Activated naive CD4-positive, alpha-beta T cell treated with Interleukin-2 at 50 U/mL for 16 hours (primary cell): ENCODE results near the gene TBC1D5.
"Not testable (repeated sequence)": the region's sequence is repeated elsewhere in the genome, so short reads cannot be mapped to it uniquely, and the experiment has no call there.

Experiments
- DNase-seq: peaks from one replicate; pipeline ENCODE4 v3.0.0-alpha.2; 2020

TBC1D5 gene

DNA sequence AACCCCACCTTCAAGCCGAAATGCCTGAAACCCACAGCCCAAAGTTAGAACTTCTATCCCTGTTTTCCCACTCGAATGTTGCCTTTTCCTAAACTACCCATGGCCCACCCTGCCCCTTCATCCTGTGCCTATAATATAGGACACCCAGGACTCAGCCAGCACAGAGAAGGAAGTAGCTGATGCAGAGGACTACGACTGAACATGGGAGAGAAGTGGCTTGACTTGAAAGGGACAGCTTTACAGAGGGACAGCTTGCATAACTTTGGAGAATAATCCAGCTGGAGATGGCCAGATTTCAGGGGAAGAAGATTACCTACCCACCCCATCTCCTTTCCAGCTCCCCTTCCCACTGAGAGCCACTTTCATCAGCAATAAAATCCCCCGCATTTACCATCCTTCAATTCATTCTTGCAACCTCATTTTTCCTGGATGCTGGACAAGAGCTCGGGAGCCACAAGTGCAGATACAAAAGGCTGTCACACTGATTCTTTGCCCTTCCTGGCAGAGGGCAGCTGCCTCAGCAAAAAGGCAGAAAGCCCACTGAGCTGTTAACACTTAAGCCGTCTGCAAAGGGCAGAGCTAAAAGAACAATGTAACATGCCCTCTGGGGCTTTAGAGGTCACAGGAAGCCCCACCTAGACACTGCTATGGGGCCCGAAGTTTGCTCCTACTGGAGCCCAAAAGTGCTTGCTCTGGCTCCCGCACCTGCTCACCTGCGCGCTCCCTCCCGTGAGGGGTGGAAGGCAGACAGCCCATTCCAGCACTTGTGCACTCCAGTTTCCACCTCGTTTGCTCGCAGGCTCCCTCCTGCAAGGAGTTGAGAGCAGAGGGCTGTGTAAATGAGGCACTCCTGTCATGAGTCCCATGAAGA is 224.0 kb downstream of the TBC1D5 start:
- DNase-seq: no peak

DNA sequence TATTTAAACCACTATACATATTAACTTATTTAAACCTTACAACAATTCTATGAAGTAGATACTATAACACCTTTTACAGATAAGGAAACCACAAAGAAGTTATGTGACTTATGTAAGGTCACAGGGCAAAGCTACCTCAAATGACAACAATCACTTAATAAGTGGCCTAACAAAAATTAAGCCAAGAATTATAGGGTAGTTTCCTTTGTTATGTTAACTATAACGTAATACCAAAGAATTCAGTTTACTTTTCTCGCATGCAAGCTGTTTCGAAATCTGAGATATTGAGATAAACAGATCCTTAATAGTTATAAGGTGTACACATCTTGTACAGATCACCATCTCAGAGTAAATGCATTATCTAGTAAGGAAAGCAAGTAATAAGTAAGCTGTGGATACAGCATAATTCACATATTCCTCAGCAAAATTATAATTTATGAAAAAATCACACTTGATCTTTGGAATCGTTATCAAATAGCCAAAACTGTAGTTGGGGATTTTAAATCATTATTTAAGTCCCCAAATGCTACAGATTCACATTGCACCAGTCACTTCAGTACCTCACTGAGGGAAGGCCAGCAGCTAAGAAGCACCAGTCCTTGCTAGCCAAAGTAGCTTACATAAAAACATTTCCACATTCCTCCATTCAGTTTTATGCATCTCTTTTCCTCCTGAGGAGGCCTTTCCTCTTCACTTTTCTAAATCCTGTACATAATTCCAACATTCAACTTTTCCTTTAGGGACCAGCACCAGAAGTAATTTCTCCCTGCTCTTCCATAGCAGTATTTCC is 226.8 kb downstream of the TBC1D5 start:
- DNase-seq: no peak

DNA sequence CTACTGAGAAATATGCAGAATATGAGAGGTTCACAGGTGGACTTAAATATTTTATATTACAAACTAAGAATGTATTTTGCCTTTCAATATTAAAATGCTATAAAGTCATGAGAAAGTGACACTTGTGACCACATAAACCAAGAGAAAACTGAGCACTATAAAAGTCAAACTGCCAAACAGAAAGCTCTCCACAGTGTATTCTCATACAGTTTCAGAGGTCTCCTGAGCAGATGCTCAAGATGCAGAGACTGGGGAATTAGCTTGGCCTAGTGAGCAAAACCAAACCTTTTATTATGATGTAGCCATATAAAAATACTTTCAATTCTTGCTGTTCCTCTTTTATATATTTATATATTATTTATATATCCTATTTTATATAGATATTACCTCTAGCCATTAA is 227.8 kb downstream of the TBC1D5 start:
- no peak for DNase-seq

DNA sequence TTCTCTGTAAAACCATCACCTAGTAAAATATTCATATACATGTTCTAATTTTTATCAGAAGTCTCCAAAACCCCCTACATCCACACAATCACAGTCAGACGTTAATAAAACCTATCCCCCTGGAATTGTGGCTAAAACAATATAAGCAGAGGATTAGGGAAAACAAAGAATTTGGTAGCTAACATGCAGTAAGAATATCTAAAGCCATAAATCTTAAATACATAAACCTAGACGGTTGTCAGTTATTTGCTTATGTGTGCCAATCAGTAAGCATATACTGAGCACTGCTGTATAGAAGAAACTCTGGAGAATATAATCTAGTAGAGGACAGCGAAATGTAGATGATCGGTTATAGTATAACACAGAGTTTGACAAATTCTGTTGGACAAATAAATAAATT is 232.2 kb downstream of the TBC1D5 start:
- no peak for DNase-seq

DNA sequence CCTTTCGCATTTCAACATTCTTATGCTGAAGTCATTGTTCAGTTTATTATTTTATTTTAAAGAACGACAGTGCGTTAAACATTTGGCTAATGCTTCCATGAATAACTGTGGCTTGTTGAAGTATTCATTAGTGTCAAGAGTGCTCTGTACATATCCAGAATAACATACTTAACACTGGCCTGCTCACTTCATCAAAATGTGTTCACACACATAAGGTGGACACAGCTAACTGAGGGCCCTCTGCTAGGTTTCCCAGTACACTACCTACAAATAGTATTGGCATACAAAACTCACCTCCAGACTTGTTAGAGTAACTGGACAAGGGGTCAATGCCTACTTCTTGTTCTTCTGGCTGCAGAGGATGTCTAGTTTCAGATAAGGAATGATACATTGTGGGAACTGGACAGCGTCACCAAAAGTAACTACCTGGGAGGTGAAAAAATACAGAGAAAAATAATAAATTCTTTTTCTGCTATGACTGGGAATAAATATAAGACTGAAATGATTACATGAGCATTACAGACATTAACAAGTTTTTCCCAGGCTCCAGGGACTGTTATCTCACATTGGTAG is 234.2 kb downstream of the TBC1D5 start:
- no peak for DNase-seq

DNA sequence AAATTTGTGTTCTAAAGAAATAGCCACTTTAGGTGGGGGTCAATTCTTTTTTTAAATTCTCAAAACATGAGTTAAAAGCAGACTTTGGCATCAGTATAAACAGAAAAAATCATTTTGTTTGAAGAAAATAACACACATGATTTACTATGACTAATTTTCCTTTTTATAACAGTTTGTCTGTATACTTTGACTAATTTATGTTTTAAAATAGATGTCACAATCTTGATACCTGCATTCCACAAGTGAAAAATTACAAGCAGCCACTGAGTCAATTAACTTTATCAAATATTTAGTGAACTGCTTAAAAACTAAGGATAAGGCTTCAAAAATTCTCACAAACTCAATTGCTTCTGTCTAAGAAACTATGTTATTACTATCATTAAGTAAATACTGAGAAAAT is 235.0 kb downstream of the TBC1D5 start:
- DNase-seq: no peak

DNA sequence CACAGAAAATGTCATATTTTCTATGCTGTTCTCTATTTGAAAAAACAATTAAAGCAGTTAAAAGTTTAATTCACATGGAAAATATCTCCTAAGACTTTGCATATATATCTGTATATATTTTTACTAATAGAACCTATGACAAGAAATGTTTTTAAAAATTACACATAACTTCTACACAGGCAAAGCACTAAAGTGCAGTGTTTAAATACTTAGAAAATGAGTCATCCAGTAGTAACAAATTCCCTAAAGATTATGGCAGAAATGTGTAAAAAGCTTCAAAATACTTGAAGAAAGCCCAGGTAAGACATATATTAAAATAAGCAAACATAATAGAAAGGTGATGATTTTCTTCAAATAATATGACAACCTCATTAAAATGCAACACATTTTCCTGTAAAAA is 236.6 kb downstream of the TBC1D5 start:
- no peak for DNase-seq

DNA sequence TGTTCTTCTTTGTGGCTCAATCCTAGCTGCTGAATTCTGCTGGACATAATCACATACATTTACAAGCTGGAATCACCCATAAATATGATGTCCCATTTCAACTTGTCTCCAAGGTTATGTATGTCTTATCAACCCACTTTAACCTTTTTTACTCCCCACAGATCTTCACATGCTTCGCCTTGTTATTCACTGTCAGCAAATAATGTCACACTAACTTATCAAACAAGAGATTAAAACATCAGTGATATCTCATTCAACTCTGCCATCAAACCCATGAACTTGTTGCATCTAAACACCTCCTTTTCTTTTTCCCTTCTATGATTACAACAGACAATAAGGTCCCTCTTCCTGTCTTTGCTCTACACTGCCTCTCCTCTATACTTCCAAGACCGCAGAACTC is 240.7 kb downstream of the TBC1D5 start:
- DNase-seq: no peak

DNA sequence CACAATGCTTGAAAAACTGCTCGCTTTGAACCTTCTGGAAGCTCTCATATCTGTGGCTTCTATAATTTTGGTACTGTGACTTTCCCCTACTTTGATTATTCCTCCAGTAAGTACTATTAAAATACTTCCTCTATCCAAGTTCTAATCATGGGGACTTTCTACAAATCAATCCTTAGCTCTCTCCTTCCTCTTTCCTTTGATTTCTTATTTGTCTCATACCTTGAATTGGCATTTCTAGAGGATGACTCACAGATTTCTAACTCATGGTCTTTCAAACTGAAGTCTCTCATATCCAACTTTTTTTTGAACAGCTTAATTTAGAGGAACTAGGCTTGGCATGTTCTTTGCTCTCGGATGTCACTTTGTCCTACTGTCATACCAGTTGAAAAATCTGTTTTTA is 241.8 kb downstream of the TBC1D5 start:
- DNase-seq: no peak

DNA sequence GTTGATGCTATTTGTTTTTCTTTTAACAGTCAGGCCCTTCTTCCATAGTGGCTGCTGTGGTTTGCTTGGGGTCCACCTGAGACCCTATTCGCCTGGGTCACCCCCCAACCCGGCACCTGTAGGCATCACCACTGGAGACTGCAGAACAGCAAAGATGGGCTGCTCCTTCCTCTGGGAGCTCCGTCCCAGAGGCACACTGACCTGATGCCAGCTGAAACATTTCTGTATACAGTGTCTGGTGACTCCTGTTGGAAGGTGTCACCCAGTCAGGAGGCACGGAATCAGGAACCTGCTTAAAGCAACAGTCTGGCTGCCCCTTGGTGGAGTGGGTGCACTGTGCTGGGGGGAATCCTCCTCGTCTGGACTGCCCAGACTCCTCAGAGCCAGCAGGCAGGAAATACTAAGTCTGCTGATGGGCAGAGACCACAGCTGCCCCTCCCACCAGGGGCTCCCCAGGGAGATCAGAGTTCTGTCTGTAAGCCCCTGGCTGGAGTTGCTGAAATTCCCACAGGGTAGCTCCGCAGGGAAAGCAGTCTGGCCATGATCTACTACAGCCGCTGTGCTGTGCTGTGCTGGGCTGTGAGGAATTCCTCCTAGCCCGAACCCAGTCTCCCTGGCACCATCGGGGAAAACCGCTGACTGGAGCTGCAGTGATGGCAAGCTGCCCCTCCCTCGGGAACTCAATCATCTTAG is 248.2 kb downstream of the TBC1D5 start:
- DNase-seq: no peak

DNA sequence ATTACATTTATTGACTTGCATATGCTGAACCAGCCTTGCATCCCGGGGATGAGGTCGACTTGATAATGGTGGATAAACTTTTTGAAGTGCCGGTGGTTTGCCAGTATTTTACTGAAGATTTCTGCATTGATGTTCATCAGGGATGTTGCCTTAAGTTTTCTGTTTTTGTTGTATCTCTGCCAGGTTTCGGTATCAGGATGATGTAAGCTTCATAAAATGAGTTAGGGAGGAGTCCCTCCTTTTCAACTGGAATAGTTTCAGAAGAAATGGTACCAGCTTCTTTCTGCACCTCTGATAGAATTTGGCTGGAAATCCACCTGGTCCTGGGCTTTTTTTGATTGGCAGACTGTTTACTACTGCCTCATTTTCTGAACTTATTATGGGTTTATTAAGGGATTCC is 250.8 kb downstream of the TBC1D5 start:
- no peak for DNase-seq

DNA sequence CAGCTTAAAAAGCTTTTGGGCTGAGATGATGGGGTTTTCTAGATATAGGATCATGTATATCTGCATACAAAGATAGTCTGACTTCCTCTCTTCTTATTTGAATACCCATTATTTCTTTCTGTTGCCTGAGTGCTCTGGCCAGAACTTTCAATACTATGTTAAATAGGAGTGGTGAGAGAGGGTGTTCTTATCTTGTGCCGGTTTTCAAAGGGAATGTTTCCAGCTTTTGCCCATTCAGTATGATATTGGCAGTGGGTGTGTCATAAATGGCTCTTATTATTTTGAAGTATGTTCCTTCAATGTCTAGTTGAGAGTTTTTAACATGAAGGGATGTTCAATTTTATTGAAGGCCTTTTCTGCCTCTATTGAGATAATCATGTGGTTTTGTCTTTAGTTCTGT is 251.2 kb downstream of the TBC1D5 start:
- not testable (repeated sequence) for DNase-seq

DNA sequence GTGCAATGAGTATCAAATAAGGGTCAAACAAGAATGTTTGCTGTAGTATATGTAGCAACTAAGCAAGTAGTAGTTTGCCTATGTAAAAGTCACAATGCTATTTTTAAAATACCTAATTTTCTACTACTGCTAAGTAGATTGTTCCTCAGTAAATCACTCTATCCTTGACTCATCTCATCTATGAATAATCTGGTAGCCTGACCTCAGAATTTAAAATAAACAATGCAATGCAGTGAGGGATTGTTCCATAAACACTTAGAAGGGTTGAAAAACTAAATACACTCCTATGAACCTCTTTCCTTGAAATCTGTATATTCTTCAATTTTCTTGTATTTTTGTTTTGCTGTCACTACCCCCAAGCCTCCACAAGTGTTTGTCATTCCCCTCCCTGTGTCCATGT is 253.3 kb downstream of the TBC1D5 start:
- no peak for DNase-seq

DNA sequence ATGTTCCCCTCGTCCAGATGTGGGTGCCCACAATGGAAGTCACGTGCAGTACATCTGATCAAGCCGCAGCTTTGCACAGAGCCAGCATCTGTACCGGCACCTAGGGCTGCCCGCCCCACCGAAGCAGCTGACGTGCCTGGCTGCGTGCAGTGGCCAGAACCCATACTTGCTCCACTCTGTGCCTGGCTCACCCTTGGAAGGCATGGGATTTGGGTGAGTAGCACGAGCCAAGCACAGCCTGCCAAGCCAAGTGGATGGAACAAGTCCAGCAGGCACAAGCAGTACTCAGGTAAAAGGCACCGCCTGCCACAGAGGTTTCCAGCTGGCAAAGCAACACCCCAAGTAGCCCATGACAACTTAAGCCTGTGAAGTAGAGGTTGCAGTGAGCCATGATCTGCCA is 261.3 kb downstream of the TBC1D5 start:
- DNase-seq: no peak

DNA sequence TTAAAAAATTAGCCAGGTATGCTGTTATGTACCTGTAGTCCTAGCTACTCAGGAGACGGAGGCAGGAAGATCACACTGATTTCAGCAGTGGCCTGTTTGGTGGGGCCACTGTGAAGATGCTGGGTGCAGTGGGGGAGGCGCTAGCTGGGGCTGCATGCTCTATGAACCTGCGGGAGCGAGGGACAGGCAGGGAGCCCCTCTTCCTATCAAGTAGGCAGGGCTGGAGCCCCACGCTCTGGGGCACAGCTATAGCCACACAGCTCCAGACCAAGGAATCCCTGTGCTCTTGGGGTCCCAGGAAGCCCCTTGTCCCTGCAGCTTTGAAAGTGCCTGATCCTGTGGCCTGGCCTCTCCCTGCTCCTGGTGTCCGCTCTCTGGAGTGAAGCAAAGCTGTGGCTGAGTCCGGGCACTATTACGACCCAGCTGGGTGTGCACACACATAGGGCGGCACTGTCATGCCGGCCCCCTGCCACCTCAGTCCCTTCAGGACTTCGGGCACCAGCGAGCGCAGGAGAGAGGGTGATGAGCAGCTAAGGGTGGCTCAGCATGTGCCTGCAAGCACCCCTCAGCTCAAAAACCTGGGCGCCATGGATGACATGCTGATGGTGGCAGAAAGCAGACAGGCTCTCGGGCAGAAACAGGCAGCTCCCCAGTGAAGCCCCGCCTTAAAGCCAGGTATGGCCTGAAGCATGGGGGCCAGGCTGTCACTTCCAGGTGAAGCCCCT is 262.6 kb downstream of the TBC1D5 start:
- DNase-seq: no peak

DNA sequence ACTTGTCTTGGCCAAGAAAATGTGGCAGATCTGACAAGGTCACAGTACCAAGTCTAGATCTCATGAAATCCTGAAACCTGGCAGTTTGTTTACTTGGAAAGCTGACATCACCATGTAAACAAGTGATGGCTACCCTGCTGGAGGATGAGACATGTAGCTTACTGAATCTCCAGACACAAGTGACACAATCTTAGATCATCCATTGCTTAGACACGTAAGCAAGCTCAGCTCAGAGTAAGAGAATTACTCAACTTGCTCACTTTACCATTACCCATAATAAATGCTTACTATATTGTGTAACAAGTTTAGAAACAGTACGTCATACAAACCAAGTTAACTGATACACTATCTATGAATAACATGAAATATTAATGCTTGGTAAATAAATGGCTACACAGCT is 263.8 kb downstream of the TBC1D5 start:
- DNase-seq: no peak

DNA sequence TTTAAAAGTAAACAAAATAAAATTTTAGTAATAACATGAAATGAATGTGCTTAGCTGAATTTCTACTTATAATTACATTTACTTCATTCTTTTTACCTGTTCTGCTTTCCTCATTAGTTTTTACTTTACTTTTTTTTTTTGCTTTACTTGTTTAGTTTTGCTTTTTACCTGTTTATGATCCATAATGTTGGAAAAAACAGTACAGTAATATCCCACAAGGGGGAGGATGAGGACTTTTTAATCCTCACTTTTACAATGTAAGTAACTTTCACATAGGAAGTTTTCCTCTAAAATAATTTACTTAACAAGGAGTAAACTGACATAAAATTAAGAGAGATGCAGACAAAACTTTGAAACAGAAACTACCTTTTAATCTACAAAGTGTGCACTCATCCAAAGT is 268.7 kb downstream of the TBC1D5 start:
- no peak for DNase-seq

DNA sequence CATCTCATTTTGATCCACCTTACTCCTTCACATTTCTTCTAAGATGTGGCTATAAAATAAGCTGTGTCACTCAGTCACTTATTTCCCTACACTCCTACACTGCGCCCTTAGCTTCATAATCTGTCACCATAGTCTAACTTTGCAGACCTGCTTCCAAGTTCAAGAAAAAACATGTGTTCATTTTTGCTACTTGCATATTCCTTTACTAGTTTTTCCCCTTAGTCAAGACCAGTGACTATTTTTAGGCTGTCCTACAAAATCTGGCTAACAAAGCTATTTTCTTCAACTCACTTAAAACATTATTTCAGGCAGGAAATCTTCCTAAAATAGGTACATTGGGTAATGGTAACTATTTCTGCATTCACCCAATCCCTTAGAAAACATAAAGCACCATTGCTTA is 272.5 kb downstream of the TBC1D5 start:
- no peak for DNase-seq

DNA sequence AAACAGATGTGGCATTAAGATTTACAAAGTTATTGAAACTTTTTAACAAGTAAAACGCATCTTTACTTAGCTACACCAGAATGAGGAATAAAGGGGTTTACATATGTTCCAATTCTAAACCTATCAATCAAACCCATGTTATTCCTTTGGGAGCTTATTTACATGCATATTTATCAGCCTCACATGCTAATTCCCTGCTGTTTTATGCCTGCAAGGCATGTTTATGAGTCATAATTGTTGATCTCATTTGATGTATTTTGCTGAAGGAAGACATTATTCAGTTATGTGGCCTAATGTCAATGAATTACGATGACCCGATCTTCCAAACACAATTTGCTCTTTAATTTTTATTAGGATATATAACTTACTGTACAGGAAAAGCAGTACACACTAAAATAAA is 272.9 kb downstream of the TBC1D5 start:
- no peak for DNase-seq

DNA sequence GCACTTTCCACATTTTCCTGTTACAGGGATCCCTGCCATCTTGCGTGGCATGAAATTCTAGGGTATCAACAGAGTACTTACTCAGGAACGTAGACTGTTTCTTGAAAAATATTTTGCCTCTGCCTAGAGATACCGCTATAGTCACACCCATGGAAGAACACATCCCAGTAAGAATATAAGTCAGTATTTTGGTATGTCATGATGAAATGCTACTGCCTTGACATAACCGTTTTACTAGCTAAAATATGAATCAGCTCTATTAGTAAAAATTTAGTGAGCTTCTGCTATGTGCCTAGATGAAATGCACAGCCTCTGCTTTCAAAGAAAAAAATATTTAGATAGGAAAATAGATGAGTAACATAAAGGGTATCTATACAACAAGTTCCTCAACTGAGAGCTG is 276.4 kb downstream of the TBC1D5 start:
- no peak for DNase-seq

DNA sequence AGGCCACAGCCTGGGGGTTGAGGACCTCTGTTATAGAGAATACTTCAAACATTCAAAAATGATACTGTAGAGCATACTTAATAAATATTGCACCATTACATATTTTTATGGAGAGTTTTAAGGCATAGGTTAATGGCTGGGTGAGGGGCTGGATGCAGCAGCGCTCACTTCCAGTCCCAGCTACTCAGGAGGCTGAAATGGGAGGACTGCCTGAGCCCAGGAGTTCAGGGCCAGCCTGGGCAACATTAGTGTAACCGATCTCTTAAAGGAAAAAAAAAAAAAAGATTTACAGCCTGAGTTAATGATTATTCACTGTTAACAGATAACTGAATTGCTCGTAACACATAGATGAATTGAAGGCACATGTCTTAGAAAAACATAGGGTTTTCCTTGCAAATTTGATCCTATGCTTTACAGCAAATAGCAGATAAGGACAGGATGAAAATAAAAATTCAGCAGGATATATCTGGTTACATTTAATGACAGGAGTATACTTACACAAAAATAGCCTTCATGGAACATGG is 282.9 kb downstream of the TBC1D5 start:
- no peak for DNase-seq

DNA sequence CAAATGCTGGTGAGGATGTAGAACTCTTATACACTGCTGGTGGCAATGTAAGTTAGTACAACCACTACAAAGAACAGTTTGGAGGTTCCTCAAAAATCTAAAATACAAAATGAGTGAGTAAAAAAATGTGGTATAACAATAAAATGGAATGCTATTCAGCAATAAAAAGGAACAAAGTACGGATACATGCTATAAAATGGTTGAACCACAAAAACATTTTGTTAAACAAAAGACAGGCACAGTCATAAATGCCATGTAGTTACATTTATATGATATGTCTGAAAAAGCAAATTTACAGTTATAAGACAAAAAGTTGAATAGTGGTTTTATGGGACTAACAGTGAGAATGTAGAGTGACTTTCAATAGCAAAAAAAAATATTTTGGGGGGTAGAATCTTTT is 285.8 kb downstream of the TBC1D5 start:
- DNase-seq: no peak
